Muscle of leg (tissue), 11 donors: ENCODE measurements around the gene SH3GL1. TPM values are rescaled to one million over a fixed set of nuclear protein-coding genes. Genes with fewer than 3 reads are reported as not detected.
A peak's percentile ranks its signal among the peaks of the same experiment; 100 is the strongest.
"Not testable (repeated sequence)": the region's sequence is repeated elsewhere in the genome, so short reads cannot be mapped to it uniquely, and the experiment has no call there.

Experiments used
- DNase-seq: peaks from one replicate; pipeline ENCODE4 v3.0.0; 2013
- H3K27ac ChIP-seq: one replicate; pipeline ENCODE4 v1.5.1; 2013; ENCODE audit warnings: mild to moderate bottlenecking, low read length, control low read depth
- H3K27me3 ChIP-seq: one replicate; pipeline ENCODE4 v1.6.1; 2013; ENCODE audit warnings: low read length; ENCODE audit not compliant: control insufficient read depth, insufficient read depth
- H3K36me3 ChIP-seq: one replicate; pipeline ENCODE4 v1.6.1; 2013; ENCODE audit warnings: low read length; ENCODE audit not compliant: control insufficient read depth, insufficient read depth
- H3K4me1 ChIP-seq: one replicate; pipeline ENCODE4 v1.6.1; 2013; ENCODE audit warnings: low read length; ENCODE audit not compliant: control insufficient read depth, insufficient read depth
- H3K4me3 ChIP-seq: one replicate; pipeline ENCODE4 v1.5.1; 2013; ENCODE audit warnings: low read length, control low read depth
- H3K9me3 ChIP-seq: replicated peaks from 2 replicates; pipeline ENCODE4 v1.6.1; 2013; ENCODE audit warnings: low read depth, low read length; ENCODE audit not compliant: control insufficient read depth
- WGBS: methylation state at CpG from one replicate; pipeline ENCODE4 v1.1.5; 2013; ENCODE audit warnings: missing lambda C conversion rate; ENCODE audit not compliant: insufficient coverage; 5-methylcytosine and 5-hydroxymethylcytosine counted together
- polyA plus RNA-seq, 8 donors: library from polyadenylated mRNA; unstranded; fragments of 120-200 nt; gene quantifications; one replicate each; pipeline versions ENCODE4 v1.2.1 to v1.2.3, GENCODE V29; 2013; ENCODE audit warnings: inconsistent platforms in 1 of 8, low replicate concordance in 1 of 8; ENCODE audit not compliant: insufficient read length in 8 of 8, insufficient read depth in 1 of 8
- total RNA-seq: library from RNA; stranded (reverse); fragments of 120-200 nt; gene quantifications from one replicate; pipeline ENCODE4 v1.2.4, GENCODE V29; 2013

Gene SH3GL1
- total and polyA plus RNA-seq, 9 donors = 29.1 to 77.9 (median 69.7) TPM

DNA sequence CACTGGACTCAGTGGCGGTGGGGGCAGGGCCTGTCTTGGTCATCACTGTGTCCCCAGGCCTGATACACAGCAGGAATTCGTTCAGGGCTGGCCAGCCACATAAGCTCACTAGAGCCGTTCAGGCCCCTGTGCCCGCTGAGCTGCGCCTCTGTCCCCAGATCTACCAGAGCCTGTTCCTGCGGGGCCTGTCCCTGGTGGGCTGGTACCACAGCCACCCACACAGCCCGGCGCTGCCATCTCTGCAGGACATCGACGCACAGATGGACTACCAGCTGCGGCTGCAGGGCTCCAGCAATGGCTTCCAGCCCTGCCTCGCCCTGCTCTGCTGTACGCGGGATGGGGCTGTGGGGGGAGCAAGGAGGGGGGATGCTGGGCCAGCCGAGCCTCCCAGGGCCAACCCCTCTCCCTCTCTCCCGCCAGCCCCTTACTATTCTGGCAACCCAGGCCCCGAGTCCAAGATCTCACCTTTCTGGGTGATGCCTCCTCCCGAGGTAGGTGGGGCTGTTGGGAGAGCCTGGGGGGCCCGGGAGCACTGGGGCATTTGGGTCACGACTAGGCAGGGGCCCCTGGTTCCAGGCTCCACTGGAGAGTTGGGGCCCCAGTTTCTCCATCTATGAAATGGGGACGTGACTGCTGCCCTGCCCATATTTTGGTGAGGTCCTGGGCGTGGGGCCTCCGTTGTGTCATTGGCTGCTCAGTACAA is 43.1 kb downstream of the SH3GL1 start:
- no peak overlapping the region for H3K4me3 ChIP-seq
- no peak overlapping the region for H3K27ac ChIP-seq
- 81% methylated on average over 17 of the region's 23 CpGs for WGBS
- DNase-seq = peak; percentile 17
- no peaks in the 10 kb centered on the region for H3K27me3 ChIP-seq
- H3K9me3 ChIP-seq = no peaks in the 10 kb centered on the region
- peaks cover 58% of the 10 kb centered on the region for H3K36me3 ChIP-seq
- H3K4me1 ChIP-seq = peaks cover 23% of the 10 kb centered on the region

DNA sequence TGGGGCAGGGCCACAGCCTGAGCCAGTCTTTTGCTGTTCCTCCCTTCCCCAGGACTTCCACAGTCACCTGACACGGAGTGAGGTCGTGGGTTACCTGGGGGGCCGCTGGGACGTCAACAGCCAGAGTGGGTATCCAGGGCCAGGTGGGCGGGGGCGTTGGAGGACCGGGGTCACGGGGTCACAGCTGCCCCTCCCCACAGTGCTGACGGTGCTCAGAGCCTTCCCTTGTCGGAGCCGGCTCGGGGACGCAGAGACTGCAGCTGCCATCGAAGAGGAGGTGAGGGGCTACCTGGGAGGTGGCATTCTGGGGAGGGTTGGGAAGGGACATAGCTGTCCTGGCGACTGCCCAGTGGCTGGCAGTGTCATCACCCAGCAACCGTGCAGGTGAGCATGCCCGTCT is 45.5 kb downstream of the SH3GL1 start:
- WGBS = 69% methylated on average over 10 of the region's 17 CpGs
- peaks cover 36% of the 10 kb centered on the region for H3K36me3 ChIP-seq

DNA sequence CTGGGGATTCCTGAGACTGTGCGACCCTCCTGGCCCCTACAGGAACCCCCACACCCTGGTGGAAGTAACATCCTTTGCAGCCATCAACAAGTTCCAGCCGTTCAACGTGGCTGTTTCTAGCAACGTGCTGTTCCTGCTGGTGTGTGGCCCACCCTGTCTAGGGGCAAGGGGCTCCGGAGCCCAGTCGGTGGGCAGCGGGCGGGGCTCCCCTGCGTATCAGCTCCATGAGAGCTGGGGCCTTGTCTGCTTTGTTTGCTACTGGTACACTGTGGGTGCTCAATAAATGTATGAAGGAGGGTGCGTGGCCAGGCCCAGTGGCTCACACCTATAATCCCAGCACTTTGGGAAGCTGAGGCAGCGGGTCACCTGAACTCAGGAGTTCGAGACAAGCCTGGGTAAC is 46.1 kb downstream of the SH3GL1 start:
- WGBS = 85% methylated on average over 5 of the region's 12 CpGs
- no peak overlapping the region for H3K27ac ChIP-seq
- H3K27me3 ChIP-seq = no peaks in the 10 kb centered on the region
- no peak overlapping the region for H3K4me3 ChIP-seq
- no peak for DNase-seq
- peaks cover 33% of the 10 kb centered on the region for H3K36me3 ChIP-seq
- no peaks in the 10 kb centered on the region for H3K9me3 ChIP-seq
- H3K4me1 ChIP-seq = peaks cover 10% of the 10 kb centered on the region

More for the DNA sequence above, 45.5 kb downstream of the SH3GL1 start:
- no peak overlapping the region for H3K4me3 ChIP-seq
- H3K27me3 ChIP-seq = no peaks in the 10 kb centered on the region
- H3K4me1 ChIP-seq = peaks cover 15% of the 10 kb centered on the region
- no peak for DNase-seq
- no peak overlapping the region for H3K27ac ChIP-seq
- H3K9me3 ChIP-seq = no peaks in the 10 kb centered on the region

DNA sequence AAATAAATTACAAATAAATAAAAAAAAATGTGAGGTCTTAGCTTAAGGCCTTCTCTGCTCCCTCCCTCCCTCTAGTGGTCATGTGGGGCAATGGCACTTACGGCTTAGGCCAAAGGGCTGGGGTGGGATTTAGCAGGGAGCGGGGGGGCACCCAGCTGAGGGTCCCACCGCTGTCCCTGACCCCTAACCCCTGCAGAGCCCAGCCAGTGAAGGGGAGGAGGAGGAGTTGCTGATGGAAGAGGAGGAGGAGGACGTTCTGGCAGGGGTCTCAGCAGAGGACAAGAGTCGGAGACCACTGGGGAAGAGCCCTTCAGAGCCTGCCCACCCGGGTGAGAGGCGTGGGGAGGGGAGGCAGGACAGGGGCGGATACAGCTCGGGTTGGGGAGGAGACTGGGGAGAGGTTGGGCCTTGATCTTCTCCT is 47.6 kb downstream of the SH3GL1 start:
- Histone ChIP-seq H3K27me3 (no peaks in the 10 kb centered on the region), H3K36me3 (peaks cover 19% of the 10 kb centered on the region), H3K4me3 (no peak overlapping the region), H3K27ac (no peak overlapping the region), H3K4me1 (peaks cover 6% of the 10 kb centered on the region), H3K9me3 (no peaks in the 10 kb centered on the region)
- DNase-seq = peak; percentile 70
- WGBS = 47% methylated on average over 3 of the region's 9 CpGs

DNA sequence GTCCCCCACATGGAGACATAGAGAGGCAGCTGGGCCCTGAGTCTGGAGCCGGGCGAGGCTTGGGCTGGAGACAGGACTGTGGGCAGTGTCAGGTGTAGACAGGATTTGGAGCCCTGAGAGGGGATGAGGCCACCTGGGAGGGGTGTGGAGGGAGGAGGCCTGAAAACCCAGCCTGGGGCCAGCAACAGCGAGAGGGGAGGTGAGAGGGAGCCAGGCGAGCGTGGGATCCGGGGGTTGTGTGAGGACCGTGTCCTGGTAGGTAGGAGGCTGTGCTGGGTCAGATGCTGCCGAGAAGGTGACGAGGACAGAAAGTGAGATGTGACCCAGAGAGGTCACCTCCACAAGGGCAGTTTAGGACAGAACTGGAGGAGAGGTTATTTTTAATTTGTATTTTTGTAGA is 49.6 kb downstream of the SH3GL1 start:
- peaks cover 11% of the 10 kb centered on the region for H3K36me3 ChIP-seq
- no peak overlapping the region for H3K4me3 ChIP-seq
- no peak overlapping the region for H3K27ac ChIP-seq
- no peaks in the 10 kb centered on the region for H3K4me1 ChIP-seq
- no peaks in the 10 kb centered on the region for H3K9me3 ChIP-seq
- H3K27me3 ChIP-seq = no peaks in the 10 kb centered on the region
- WGBS = 92% methylated on average over 9 of the region's 9 CpGs
- no peak for DNase-seq

GRCh38 chr19:4350111-4350510 is 50.2 kb downstream of the SH3GL1 start:
- no peaks in the 10 kb centered on the region for H3K9me3 ChIP-seq
- WGBS = 89% methylated on average over 8 of the region's 8 CpGs
- H3K27me3 ChIP-seq = no peaks in the 10 kb centered on the region
- peaks cover 12% of the 10 kb centered on the region for H3K36me3 ChIP-seq
- H3K4me1 ChIP-seq = no peaks in the 10 kb centered on the region
- H3K27ac ChIP-seq = no peak overlapping the region
- no peak overlapping the region for H3K4me3 ChIP-seq
- no peak for DNase-seq

DNA sequence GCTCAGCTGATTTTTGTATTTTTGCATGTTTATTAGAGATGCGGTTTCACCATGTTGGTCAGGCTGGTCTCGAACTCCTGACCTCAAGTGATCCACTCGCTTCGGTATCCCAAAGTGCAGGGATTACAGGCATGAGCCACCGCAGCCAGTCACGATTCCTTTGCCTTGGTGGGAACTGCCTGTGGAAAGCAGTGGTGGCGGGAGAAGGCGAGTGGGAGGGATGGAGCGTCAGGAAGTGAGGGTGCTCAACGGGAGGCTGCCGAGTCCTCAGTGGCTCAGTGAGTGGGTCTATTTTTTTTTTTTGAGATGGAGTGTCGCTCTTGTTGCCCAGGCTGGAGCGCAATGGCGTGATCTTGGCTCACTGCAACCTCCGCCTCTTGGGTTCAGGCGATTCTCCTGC is 51.1 kb downstream of the SH3GL1 start:
- WGBS = 90% methylated on average over 7 of the region's 16 CpGs
- DNase-seq, H3K27ac ChIP-seq, H3K27me3 ChIP-seq, H3K4me3 ChIP-seq, H3K9me3 ChIP-seq, H3K4me1 ChIP-seq: not testable (repeated sequence)
- peaks cover 12% of the 10 kb centered on the region for H3K36me3 ChIP-seq

DNA sequence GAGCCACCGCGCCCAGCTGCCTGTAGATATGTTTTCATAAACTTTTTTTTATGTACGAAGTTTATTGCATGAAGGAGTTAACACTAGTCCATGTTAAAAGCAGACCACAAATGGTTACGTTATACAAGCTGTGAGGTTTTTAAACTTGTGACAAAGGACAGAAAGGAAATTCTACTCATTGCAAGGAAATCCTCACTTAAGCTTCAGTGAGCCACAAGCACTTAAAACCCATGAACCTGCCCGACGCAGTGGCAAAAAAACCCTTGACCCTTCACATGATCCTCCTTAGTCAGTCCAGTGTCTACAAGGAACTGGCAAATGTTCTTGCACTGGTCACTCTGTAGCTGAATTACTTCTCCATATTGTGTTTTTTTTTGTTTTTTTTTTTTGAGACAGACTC is 52.8 kb downstream of the SH3GL1 start:
- Histone ChIP-seq H3K27ac (no peak overlapping the region), H3K36me3 (peaks cover 12% of the 10 kb centered on the region), H3K27me3 (no peaks in the 10 kb centered on the region), H3K4me3 (no peak overlapping the region), H3K4me1 (peaks cover 10% of the 10 kb centered on the region), H3K9me3 (no peaks in the 10 kb centered on the region)
- no peak for DNase-seq
- WGBS = no CpG with 5 or more reads among the region's 6 CpGs

GRCh38 chr19:4346020-4346383 is 54.3 kb downstream of the SH3GL1 start:
- peaks cover 15% of the 10 kb centered on the region for H3K4me1 ChIP-seq

GRCh38 chr19:4345342-4346019 is 54.9 kb downstream of the SH3GL1 start:
- no peaks in the 10 kb centered on the region for H3K27me3 ChIP-seq
- no peak for DNase-seq
- no peak overlapping the region for H3K27ac ChIP-seq
- H3K9me3 ChIP-seq = no peaks in the 10 kb centered on the region
- H3K4me1 ChIP-seq = peaks cover 15% of the 10 kb centered on the region
- WGBS = 79% methylated on average over 15 of the region's 15 CpGs
- H3K36me3 ChIP-seq = peaks cover 12% of the 10 kb centered on the region
- H3K4me3 ChIP-seq = no peak overlapping the region

More at GRCh38 chr19:4346020-4346383, 54.3 kb downstream of the SH3GL1 start:
- no peaks in the 10 kb centered on the region for H3K9me3 ChIP-seq
- H3K27ac ChIP-seq = no peak overlapping the region
- peaks cover 12% of the 10 kb centered on the region for H3K36me3 ChIP-seq
- no peaks in the 10 kb centered on the region for H3K27me3 ChIP-seq
- 86% methylated on average over 2 of the region's 6 CpGs for WGBS
- H3K4me3 ChIP-seq = no peak overlapping the region
- DNase-seq = no peak
